HepG2 (cell line): ENCODE data around the gene BCL2L1.

ENCODE experiments used
- CTCF ChIP-seq: sonication (generic); formaldehyde crosslinking; IDR thresholded peaks from 2 replicates; pipeline ENCODE4 v1.5.0; 2020; ENCODE audit warnings: mild to moderate bottlenecking, missing genetic modification reagents, moderate library complexity
- EHMT2 ChIP-seq: fragments of 200-600 bp; sonication (generic); IDR thresholded peaks from 2 replicates; pipeline ENCODE4 v1.7.0; 2017; ENCODE audit warnings: antibody characterized with exemption, low read depth, low read length, borderline replicate concordance
- HMGXB4 ChIP-seq, 2 experiments: sonication (generic) in 1 of 2; formaldehyde crosslinking in 1 of 2; IDR thresholded peaks; 2 replicates each; pipeline versions ENCODE4 v1.4.0 to v1.6.1; 2018 to 2020; ENCODE audit warnings: missing genetic modification reagents in 2 of 2, borderline replicate concordance in 1 of 2, low read depth in 1 of 2, mild to moderate bottlenecking in 1 of 2, missing biosample characterization in 1 of 2
- MAFK ChIP-seq, 2 experiments: IDR thresholded peaks in 1 of 2; conservative IDR thresholded peaks in 1 of 2; 2 replicates each; pipeline ENCODE4 v1.6.1; 2011; ENCODE audit warnings: improper control_type of control experiment in 2 of 2, low read length in 2 of 2
- NRL ChIP-seq: sonication (generic); formaldehyde crosslinking; IDR thresholded peaks from 2 replicates; pipeline ENCODE4 v1.5.0; 2020; ENCODE audit warnings: missing genetic modification reagents, mild to moderate bottlenecking, moderate library complexity, borderline replicate concordance
- POLR2AphosphoS5 ChIP-seq: IDR thresholded peaks from 2 replicates; pipeline ENCODE4 v1.6.1; 2012; ENCODE audit warnings: low read depth, low read length
- SIN3A ChIP-seq: IDR thresholded peaks from 2 replicates; pipeline ENCODE4 v1.6.1; 2011; ENCODE audit warnings: low read depth, mild to moderate bottlenecking, control low read depth, low read length, borderline replicate concordance
- TAF1 ChIP-seq: sonication (generic); formaldehyde crosslinking; IDR thresholded peaks from 2 replicates; pipeline ENCODE4 v1.4.0; 2020; ENCODE audit warnings: missing genetic modification reagents
- ZSCAN22 ChIP-seq: sonication (generic); formaldehyde crosslinking; IDR thresholded peaks from 2 replicates; pipeline ENCODE4 v1.4.0; 2020; ENCODE audit warnings: mild to moderate bottlenecking, missing genetic modification reagents
- TF ChIP-seq, protein P1 (sequence below): sonication (generic); formaldehyde crosslinking; IDR thresholded peaks from 2 replicates; pipeline ENCODE4 v1.8.1; 2022; ENCODE audit warnings: low read depth, mild to moderate bottlenecking, missing genetic modification reagents

- TF ChIP-seq MAFK (conservative IDR thresholded peaks at IDR 0.05 in 1 of 2, IDR thresholded peaks at IDR 0.05 in 1 of 2; ENCODE audit: low read length in 2 of 2) (no peak), CTCF (peak; percentile 63), TAF1 (peak; percentile 73), HMGXB4 (CRISPR knock-in tag; IDR thresholded peaks at IDR 0.05; ENCODE audit: borderline replicate concordance in 1 of 2, low read depth in 1 of 2) (peak; percentile 52 to 89; a peak in 2 of 4 replicates), POLR2AphosphoS5 (peak; percentile 64), NRL (CRISPR knock-in tag) (0 out of 2 replicates have a peak, but pooled peaks have one; percentile 30), SIN3A (peak; percentile 86), EHMT2 (no peak), ZSCAN22 (CRISPR knock-in tag) (peak; percentile 93)
- TF ChIP-seq, protein P1, sequence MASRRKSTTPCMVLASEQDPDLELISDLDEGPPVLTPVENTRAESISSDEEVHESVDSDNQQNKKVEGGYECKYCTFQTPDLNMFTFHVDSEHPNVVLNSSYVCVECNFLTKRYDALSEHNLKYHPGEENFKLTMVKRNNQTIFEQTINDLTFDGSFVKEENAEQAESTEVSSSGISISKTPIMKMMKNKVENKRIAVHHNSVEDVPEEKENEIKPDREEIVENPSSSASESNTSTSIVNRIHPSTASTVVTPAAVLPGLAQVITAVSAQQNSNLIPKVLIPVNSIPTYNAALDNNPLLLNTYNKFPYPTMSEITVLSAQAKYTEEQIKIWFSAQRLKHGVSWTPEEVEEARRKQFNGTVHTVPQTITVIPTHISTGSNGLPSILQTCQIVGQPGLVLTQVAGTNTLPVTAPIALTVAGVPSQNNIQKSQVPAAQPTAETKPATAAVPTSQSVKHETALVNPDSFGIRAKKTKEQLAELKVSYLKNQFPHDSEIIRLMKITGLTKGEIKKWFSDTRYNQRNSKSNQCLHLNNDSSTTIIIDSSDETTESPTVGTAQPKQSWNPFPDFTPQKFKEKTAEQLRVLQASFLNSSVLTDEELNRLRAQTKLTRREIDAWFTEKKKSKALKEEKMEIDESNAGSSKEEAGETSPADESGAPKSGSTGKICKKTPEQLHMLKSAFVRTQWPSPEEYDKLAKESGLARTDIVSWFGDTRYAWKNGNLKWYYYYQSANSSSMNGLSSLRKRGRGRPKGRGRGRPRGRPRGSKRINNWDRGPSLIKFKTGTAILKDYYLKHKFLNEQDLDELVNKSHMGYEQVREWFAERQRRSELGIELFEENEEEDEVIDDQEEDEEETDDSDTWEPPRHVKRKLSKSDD (CRISPR knock-in tag): no peak; the same call in 1 of the 2 replicates
Measured at GRCh38 chr20:31722257-31723068, at the start of gene BCL2L1.
